Hematopoietic multipotent progenitor cell treated with erythropoietin and hydrocortisone succinate and interleukin-3 and kit ligand, for 8 days (in vitro differentiated cells): ENCODE measurements around the gene GJA1.
"Not testable (repeated sequence)": the region's sequence is repeated elsewhere in the genome, so short reads cannot be mapped to it uniquely, and the experiment has no call there.

ENCODE experiments used
- DNase-seq: peaks from one replicate; pipeline ENCODE4 v3.0.0-alpha.2; 2015

The GJA1 gene

DNA sequence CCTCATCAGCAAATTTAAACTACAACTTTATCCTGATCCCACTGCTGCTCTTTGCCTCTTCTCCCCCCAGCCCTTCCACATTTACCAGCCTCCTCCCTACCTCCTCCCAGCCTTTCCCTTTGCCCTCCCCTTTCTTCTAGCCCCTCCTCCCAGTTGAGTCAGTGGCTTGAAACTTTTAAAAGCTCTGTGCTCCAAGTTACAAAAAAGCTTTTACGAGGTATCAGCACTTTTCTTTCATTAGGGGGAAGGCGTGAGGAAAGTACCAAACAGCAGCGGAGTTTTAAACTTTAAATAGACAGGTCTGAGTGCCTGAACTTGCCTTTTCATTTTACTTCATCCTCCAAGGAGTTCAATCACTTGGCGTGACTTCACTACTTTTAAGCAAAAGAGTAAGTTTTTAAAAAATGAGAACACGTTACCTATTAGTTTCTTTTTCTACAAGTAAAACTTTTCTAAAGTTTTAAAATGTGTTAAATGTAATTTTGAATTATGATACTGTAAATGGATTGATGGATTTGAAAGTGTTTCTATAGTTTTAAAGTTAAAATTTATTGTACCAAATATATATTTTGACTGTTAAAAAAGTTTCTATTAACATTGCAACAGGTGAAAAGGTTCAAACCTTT, at the start of gene GJA1:
Gene GJA1, plus strand, starts transcription at position 203 of the 626 bp plus-strand sequence. CDS start 11,202 bp downstream, outside the sequence.
- DNase-seq = no peak

DNA sequence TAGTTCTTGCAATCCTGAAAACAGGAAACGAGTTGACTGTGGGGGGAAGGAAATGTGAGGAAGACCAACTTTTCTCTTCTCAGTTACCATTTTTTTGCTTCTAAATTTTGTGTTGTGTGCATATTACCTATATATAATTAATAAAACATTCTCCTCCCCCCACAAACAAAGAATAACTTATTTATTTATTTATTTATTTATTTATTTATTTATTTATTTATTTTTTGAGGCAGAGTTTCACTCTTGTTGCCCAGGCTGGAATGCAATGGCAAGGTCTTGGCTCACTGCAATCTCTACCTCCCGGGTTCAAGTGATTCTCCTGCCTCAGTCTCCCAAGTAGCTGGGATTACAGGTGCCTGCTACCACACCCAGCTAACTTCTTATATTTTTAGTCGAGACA, 48.9 kb upstream of the GJA1 start:
- DNase-seq = not testable (repeated sequence)

DNA sequence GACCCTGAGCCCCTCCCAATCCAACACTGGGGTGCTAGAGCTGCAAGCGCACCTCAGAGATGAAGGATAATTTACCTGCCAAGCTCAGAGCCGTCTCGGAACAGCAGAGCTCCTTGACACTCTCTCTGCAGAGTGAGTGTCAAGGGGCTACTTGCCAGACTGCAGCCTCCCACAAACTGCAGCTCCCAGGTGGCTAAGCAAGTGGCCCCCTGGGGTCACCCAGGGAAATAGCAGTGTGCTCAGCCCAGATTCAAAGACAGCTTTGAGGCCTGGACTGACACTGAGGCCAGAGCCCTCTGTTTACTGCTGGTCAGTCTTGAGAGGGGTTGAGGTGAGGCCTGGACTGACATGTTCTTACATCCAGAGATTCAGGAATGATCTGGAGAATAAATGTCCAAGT, 46.0 kb upstream of the GJA1 start:
- no peak for DNase-seq

DNA sequence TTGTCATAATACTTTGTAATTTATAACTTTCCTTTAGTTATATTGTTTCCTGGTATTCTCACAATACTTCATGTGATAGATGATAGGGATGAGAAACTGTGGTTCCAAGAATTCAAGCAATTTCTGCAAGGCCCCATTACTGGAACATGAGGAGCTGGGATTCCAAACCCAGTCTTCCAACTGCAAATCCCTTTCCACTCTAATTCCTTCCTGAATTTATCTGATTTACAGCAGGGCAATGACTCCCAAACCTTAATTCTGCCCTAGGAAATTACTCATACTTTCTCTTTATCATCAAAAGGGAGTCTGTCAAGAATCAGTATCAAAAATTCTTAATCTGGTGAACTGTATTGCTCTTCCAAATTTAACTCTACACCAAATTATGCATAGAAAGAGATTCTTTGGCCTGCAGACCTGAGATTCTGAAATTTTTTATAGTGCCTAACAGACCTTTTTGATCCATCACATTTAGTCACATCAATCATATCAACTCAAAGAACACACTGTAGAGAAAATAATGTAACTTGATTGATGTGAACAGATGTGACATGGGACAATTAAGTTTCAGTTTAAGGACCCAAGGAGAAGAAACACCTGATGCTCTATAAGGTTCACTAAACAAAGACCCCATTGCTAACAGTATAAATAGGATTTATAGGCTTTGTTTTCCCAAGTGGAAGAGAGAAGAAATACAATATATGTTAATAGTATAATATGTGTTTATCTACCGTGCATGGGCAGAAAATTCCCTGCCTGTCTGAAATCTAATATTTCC, 41.5 kb upstream of the GJA1 start:
- DNase-seq = no peak

DNA sequence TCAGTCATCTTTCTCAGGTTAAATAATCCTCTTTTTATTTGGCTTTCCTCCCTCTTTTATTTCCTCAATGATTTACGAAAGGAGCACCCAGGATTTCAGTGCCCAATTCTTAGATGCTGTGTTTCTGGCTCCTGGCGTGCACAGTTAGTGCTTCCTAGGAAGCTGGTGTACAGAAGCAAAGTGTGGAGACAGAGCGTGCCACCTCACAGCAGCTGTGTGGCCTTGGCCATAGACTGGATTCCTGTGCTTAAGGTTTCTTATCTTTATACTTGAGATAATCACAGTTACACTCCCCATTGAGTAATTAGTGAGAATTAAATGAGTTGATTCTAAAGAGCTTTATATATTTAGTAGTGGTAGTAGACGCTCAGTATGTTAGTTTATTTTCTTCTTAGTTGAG, 39.7 kb upstream of the GJA1 start:
- DNase-seq = no peak

DNA sequence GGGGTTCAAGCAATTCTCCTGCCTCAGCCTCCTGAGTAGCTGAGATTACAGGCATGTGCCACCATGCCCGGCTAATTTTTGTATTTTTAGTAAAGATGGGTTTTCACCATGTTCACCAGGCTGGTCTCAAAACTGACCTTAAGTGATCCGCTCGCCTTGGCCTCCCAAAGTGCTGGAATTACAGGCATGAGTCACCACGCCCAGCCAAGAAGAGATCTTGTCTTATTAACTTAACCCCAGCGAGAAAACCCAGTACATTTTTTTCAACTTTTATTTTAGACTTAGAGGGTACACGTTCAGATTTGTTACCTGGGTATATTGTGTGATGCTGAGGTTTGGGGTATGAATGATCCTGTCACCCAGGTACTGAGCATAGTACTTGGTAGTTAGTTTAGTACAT, 38.3 kb upstream of the GJA1 start:
- not testable (repeated sequence) for DNase-seq

DNA sequence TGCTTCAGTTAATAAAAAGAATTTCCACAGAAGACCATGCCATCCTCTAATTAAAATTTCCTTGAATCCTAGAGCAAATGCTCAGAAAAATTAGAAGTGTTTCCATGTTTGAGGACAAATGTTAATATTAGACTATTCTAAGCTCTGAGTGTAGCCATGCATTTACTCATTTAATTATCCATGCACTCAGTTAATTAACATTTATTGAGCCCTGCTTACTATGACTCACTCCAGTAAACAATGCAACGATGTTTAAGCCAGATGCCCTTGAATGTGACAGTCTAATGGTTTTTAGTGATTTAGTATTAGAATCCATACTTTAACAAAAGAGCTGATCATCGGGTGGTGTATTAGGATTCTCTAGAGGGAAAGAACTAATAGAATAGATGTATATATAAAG, 37.3 kb upstream of the GJA1 start:
- DNase-seq = no peak

DNA sequence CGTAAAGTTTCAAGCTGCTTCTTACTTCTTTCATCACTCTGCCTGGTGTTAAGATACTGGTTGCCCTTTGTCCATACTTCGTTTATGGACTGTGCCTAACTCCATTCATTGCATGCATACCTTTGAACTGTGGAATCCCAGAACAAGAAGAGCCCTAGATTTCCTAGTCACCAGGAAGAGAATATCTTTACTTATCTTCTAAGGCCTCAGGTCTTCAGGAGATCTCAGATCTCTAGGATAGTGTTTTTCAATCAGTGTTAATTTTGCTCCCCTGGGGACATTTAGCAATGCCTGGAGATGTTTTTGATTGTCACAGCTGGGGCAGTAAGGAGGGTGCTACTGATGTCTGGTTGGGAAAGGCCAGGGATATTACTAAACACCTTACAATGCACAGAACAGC, 35.5 kb upstream of the GJA1 start:
- no peak for DNase-seq

DNA sequence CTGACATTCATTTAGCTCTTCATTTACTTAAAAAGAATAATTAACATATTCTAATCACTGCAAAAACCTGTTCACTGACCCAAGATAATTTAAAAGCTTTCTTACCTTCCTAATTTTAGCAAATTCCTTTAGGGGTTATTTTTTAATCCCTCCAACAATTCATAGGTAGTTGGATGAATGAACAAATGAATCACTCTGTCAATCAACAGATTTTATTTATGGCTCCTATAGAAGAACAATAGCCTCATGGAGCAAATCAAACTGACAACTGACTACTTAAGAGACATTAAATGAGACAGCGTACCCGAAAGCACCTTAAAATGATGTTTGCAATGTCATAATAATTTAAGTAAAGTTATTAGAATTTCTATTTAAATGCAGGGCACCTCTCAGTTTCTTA, 31.5 kb upstream of the GJA1 start:
- no peak for DNase-seq

DNA sequence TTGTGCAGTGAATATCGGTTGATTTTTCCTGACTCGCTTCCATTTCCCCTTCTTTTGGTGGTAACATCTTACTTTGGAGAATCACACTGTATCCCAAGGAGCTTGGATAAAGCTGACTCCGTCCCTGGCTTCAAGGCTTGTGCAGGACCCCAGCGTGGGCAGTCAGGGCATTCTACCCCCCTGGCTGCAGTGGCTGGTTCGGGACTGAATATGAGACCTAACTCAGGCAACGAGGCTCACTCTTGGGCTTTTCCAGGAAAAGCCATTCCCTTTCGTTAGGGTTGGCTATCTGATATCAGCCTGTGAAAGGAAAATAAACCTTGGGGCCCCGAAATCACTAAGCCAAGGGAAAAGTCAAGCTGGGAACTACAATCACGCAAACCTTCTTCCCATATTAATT, 30.1 kb upstream of the GJA1 start:
- no peak for DNase-seq

DNA sequence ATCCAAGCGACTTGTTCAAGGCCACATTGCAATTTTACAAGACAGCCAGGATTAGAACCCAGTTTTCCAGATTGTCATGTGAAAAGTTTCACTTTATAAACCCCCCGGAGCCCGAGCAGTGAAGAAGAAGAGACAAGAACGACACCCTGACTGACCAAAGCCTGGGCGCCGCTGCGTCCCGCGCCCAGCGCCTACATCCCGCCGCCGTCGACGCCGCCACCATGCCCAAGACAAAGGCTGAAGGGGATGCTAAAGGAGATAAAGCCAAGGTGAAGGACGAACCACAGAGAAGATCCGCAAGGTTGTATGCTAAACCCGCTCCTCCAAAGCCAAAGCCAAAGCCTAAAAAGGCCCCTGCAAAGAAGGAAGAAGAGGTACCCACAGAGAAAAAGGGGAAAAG, 27.1 kb upstream of the GJA1 start:
- no peak for DNase-seq

DNA sequence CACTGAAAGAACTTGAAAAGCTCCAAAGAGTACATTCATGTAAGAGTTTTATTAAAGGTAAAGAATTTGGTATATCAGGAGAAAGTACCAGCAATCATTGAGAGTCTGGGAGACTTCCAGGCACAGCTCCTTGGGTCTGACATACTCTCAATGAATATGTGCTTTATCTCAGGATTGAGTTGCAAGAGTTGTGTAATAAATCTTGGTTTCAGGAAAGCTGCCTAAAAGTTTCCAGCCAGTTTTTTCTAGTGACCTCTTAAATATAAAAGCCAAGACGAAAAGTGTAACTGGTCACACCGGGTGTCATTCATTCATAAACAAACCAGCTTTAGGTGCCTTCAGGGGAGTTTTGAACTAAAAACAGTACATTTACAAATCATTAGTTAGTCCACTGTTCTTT, 21.6 kb upstream of the GJA1 start:
- DNase-seq = no peak

DNA sequence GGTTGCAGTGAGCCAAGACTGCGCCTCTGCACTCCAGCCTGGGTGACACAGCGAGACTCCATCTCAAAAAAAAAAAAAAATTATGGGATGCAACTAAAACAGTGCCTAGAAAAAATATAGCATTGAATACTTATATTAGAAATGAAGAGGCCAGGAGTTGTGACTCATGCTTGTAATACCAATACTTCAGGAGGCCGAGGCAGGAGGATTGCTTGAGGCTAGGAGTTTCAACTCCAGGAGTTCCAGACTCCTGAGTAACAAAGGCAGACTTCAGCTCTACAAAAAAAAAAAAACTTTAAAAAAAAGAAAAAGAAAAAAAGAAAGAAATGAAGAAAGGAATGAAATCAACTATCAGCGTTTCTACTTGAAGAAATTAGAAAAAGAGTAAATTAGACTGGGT, 17.1 kb upstream of the GJA1 start:
- DNase-seq = no peak

DNA sequence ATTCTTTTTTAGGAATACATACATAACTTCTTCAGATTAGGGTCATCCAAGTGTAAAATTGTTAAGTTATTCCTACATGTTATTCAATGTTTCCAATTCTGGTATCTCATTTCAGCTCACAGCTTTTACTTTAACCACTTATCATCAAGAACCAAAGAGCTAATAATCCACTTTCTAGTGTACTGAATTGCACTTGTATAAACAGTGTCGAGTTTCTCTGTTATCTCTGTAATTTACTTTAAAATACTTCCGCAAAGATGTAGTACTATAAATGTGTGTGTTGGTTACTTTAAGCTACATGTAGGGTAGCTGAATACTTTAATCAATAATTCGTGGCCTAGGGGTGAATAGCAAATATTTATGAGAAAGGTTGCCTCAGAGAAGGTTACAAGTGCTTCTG, 8.8 kb upstream of the GJA1 start:
- no peak for DNase-seq

DNA sequence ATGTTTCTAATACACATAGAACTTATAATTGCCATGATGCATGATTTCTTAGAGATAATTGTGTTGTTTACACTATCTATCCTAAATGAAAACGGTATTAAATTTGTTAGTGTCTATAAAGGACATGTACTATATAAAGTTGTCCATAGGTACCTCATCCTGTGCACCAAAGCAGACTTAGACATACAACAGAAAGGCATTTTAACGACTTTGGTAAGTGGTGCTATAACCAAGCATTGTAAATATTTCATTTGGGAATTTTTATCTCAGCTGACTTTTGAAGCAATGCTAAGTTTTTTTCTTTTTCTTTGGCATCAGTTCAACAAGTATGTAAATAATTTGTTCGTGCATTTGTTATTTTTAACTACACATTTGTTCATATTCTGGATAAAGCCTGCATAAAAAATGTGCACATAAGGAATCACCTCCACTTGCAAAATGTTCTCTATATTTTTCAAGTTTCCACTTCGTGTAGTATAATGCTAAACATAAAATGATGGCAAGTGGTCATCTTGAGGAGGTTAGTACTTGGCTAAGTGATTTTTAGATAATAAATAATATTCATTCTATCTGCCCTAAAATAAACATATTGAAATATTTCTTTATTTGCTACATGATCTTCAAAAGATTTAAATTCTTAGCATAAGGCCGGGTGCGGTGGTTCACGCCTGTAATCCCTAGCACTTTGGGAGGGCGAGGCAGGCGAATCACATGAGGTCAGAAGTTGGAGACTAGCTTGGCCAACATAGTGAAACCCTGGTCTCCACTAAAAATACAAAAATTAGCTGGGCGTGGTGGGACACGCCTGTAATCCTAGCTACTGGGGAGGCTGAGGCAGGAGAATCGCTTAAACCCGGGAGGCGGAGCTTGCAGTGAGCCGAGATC, 6.3 kb upstream of the GJA1 start:
- no peak for DNase-seq

DNA sequence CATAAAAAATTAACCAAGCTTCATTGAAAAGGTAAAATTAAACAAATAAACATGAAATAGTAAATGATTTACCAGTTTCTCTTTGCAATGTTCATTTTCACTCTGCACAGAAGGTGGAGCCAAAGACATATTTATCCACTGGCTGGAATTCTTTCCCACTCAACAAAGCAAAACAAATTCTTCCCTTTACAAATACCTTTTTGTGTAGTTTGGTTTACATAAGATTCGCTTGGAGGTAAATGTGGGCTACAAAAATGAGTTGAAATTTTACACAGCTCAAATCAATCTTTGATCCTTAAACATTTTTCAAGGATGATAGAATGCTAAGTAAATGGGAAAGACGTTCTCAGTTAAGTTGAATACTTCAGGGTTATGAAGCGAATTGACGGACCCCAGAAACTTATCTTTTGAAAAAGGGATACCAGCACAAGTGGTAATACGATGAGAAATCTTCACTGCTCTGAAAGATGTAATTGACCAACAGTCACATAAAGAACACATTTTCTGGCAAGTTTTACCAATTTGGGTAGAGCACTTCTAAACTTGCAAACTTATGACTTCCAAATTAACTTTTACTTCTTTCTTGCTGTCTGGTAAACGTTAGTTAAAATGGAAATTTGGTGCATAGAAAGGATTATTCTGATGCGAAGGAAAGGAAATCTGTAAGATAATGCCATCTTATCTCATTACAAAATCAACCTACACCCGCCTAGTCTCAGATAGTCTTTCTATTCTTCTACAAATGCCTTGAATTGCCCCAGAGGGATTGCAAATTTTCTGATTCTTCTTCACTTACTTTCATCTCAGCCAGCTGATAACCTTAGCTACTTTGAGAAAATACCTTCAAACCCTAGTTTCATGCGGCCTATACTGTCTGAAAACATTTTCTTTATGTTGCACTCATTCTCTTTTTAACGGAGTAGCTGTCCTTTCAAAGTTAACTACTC, 4.7 kb upstream of the GJA1 start:
- no peak for DNase-seq

DNA sequence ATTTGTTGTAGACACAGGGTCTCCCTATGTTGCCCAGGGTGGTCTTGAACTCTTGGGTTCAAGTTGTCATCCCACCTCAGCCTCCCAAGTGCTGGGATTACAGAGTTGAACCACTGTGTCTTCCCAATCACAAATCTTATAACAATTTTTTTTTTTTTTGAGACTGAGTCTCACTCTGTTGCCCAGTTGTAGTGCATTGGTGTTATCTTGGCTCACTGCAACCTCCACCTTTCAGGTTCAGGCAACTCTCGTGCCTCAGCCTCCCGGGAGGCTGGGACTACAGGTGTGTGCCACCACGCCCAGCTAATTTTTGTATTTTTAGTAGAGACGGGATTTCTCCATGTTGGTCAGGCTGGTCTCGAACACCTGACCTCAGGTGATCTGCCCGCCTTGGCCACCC, 3.7 kb upstream of the GJA1 start:
- not testable (repeated sequence) for DNase-seq

DNA sequence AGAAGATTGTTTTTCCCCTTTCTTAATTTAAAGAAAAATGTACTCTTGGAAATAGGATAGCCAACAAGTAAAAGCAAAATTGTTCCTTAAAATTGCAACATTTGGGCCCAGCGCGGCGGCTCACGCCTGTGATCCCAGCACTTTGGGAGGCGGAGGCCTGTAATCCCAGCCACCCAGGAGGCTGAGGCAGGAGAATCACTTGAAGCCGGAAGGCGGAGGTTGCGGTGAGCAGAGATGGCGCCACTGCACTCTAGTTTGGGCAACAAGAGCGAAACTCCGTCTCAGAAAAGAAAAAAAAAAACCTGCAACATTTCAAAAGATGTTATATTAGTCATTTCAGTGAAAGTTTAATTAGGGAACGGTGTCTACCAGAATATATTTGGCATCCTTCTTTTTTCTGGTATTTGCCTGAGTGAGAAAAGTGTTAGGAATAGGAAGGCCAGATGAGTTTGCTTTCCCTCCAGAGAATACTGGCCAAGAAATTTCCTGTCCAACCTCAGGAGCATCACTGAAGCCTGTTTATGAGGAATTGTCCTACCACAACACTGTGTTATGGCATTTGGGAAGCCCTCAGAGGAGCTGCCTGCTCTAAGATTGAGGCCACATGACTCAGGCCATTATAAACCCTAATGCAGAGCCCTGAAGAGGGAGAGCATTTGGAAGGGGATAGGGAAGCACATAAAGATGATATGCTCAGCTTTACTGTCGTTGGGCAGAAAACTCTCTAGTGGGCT, 1.2 kb upstream of the GJA1 start:
- no peak for DNase-seq

DNA sequence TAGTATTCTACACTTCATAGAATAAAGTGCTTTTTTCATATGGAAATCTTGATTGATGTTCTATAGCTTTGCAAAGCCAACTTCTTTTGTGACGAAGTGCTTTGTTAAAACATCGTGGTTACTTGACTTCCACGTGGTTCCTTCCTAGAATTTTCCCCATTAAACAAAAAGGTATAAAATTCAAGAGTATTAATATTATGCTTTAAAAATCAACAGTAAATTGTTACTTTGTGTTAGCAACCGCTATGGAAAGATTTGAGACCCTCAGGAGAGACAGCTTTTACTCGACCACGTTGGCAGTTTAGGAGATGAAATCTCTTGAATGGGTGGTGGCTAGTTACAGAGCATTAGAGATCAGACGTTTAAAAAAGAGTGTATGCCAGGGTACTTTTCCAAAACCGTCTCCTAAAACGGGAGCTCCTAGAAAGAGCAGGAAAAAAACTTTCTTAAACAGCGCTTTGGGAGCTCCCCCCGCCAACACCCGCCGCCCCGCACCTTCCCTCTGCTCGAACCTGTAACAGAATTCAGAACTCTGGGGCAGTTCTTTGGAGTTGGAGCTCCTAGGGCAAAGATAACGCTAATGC, 920 bp downstream of the GJA1 start:
- no peak for DNase-seq

DNA sequence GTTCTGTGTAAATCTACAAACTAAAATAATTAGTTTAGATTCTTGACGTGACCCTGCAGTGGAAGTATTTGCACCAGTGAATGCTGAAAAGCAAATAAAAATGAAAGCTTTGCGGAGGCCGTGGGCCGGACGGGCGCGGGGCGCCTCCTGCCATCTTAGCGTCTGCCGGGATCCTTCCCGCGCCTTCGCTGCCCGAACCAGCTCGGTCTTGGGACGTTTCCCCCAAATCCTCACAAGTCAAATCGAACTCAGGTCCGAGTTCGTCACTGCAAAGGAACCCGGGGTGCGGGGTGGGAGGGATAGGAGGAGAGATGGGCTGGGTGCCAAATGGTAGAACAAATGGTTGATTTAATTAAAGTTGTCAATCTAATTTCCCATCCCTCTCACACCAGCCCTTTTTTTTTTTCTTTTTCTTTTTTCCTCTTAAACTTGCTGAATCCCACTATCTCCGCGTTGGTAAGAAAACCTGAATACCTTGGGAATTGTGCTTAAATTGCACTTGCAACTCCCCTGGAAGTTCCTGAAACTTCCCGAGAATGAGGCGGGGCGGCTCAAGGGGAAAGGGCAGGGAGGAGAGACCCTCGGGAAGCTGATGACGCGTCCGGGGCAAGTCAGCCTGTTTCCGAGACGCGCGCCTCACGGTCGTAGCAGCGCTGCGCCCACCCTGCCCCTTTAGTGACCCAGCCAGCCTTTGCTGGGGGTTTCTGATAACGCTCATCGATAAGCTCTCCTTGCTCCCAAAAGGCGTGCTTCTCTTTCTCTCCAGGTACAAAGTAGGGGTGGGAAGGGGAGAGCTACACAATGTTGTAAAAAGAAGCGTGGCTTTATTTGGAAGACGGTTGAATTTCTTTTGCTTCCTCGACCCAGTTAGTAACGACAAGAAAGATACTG, 1.8 kb downstream of the GJA1 start:
- DNase-seq = peak; percentile 18
